GF-D8 (cell line): ENCODE data around the gene SUN2.

Source experiments
- DNase-seq: peaks from one replicate; lab custom pipeline; 2025; lab: John Stamatoyannopoulos, UW

SUN2 gene

DNA sequence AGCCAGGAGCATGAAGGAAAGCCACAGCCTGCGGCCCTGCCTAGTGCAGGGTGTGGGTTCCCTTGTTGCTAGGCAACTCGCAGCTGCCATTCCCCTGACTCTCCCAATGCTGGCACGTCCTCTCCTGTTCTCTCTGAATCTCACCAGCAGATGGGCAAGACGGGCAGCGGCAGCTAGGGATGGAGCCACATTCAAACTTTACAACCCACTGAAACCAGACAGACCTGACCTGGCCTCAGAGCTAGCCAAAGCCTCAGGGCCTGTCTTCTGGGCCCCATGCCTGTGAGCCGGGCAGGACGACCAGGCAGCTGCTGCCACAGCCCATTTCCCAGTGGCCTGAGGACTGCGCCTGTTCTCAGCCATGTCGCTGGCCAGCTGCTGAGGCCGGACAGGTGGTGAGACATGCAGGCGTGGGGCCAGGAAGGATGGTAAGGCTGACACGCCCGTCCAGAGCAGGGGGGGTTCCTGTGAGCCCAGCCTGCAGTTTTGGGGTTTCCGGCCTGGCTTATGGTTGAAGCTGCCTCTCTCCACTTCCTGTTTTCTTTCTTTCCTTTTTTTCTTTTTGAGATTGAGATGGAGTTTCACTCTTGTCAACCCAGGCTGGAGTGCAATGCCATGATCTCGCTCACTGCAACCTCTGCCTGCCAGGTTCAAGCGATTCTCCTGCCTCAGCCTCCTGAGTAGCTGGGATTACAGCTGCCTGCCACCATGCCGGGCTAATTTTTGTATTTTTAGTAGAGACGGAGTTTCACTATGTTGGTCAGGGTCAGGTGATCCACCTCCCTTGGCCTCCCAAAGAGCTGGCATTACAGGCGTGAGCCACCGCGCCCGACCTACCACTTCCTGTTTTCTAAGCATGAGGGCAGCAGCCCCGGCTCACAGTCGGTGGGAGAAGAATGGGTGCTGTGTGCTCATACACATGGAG lies 4.1 kb downstream of the SUN2 start:
- peak; percentile 54 for DNase-seq

DNA sequence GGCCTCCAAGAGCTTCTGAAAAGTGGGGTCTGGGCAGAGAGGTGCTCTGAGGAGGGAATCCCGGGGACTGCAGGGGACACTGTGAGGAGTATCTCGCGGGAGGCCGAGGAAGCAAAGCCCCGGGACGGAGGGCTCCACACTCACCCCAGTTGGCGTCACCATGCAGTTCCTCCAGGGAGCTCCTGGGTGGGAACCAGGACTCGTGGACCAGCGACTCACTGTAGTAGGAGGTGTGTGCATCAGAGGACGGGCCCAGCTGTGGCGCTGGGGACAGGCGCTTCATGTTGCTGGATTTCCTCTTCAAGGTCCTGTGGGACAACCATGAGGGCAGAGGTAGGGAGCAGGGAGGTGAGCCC lies 4.8 kb downstream of the SUN2 start:
- DNase-seq, result no peak

- DNase-seq, result no peak
Measured at GRCh38 chr22:38750638-38751037, 5.2 kb downstream of the SUN2 start.

- DNase-seq, result no peak
Measured at GRCh38 chr22:38750104-38750503, 5.7 kb downstream of the SUN2 start.

- DNase-seq, result no peak
Measured at GRCh38 chr22:38748487-38749136, 7.2 kb downstream of the SUN2 start.

DNA sequence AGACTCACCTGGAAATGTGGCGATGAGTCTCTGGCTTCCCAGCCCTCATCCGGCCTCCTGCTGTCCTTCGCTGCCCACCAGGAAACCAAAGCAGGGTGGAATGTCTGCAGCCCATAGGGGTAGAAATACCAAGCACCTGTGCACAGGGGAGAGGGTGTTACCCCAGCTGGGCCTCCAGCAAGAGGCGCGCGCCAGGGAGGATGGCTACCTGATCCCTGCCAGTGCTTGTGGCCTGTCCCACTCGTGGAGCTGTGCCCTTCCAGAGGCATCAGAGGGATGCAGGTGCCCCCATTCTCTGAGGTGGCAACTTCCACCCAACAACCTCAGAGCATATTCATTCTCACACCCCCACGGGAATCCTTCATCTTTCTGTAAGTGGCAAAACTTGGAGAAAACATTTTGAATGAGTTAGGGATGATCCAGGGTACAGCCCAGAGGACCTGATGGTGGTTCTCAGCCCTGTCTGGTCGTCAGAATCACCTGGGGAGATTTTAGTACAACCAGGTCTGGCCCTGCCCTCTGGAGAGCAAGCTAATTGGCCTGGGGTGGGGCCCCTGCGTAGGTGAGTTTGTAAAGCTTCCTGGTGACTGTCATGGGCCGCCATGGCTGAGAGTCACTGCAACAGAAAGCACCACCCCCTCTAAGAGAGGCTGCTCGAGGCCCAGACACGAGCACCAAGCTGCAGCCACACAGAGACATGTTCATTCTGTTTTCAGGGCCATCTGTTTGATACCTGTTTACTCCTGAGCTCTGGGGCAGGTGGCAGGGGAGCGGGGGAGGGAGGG lies 9.9 kb downstream of the SUN2 start:
- DNase-seq, result no peak

DNA sequence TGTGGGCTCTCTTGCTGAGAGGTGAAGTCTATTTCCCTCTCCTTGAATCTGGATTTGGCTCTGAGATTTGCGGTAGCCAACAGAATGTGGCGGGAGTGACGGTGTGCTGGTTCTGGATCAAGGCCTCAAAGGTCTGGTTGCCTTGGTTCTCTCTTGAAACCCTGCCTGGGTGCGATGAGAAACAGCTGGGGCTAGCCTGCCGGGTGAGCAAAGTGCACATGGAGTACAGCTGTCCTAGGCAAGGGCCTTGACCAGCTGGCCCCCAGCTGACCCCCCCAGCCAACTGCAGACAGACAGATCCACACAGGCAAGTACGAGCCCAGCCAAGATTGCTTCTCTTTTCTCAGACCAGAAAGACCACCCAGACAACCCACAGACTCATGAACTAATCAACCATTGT lies 10.8 kb downstream of the SUN2 start:
- no peak for DNase-seq

DNA sequence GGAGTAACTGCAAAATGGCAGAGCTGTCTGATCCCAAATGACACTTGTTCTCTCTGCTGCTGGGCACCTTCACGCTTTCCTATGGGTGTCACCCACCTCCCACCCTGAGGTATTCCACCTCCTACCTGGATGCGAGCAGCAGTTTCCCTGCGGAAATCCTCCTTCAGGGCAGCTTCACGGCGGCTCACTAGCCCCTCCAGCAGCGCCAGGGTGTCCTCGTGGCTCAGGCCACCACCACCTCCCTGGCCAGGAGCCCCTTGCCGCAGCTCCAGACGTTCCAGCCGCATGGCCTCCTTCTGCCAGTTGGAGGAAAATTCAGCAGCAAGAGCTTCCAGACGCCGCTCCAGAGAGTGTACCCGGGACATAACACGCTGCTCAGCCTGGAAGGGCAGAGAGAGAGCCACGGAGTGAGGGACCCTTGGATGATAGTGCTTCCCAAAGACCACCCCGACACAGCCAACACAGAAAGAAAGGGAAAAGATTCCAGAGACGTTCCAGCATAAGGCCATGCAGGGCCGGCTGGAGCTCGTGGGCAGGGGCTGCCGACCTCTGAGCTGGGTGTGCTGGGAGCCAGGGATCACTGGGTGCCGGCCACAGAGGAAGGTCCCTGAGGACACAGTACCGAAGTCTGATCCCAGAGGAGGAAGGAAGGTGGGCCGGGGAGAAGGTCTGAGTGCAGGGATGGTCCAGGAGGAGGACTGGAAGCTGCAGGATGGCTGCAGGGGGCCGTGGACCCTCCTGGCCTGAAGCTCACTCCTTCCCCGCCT lies 13.4 kb downstream of the SUN2 start:
- DNase-seq, result no peak

DNA sequence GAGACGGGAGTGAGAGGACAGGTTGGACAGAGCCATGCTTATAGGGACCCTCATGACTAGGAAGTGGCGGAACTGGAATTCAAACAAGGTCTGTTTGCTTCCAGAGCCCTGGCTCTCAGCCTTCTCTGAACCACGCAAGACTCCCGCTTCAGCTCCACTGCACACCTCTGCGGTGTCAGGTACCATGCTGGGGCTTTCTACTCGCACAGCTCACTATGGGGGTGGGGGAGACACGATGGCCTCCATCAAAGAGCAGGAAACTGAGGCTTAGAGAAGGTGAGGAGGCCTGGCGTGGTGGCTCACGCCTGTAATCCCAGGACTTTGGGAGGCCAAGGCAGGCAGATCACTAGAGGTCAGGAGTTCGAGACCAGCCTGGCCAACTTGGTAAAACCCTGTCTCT lies 14.2 kb downstream of the SUN2 start:
- no peak for DNase-seq

- no peak for DNase-seq
Measured at GRCh38 chr22:38741166-38741565, 14.6 kb downstream of the SUN2 start.

DNA sequence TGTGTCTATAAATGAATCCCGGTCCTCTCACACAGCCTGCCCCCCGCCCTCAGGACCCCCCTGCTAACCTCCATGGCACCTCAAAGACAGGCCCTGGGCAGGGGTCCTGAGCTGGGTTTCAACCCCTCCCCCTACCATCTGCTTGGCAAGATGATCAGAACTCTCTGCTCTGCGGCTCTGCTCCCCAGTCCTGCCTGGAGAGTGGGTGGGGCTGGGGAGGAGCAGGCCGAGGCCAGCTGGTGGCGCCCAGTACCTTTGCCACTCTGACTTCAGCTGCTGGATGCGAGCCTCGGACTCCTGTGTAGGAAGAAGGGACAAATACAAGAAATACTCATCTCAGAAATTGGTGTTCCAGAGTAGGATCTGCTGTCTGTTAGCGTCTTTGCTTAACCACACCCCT lies 15.0 kb downstream of the SUN2 start:
- no peak for DNase-seq

GRCh38 chr22:38740116-38740723 lies 15.6 kb downstream of the SUN2 start:
- DNase-seq, result no peak

DNA sequence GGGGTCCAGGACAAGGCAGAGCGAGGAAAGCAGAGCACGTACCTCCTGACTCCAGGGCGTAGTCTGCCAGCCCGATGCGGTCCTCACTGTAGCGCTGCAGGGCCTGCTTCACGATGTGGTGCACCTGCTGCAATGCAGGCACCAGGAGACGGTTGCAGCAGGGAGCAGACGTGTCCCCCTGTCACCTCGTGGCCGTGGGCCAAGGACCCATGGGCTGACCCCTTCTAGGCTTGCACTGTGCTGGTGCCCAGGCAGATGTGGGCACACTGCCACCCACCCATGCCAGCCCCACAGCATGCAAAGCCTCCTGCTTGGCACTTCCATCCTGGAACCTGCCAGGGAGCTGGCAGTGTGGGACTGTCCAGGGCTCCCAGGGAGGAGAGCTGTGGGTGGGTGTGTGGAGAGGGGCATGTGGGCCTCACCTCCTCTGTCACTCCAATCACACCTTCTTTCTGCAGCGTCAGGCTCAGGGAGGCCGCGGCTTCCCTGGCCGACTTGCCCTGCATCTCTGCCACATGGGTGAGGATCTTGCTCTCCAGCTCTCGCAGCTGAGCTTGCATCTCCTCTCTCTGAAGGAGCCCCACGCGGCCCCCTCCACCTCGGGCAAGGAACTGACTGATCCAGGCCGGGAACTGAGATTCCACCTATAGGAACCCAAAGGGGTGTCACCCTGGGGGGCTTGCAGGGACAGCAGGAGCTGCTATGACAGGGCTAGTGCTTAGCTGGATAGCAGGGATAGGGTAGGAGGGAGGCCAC lies 16.3 kb downstream of the SUN2 start:
- DNase-seq, result no peak

GRCh38 chr22:38738475-38739070 lies 17.2 kb downstream of the SUN2 start:
- DNase-seq, result no peak

- no peak for DNase-seq
Measured at GRCh38 chr22:38737302-38738060, 18.3 kb downstream of the SUN2 start.

GRCh38 chr22:38736257-38736570 lies 19.6 kb downstream of the SUN2 start:
- no peak for DNase-seq

DNA sequence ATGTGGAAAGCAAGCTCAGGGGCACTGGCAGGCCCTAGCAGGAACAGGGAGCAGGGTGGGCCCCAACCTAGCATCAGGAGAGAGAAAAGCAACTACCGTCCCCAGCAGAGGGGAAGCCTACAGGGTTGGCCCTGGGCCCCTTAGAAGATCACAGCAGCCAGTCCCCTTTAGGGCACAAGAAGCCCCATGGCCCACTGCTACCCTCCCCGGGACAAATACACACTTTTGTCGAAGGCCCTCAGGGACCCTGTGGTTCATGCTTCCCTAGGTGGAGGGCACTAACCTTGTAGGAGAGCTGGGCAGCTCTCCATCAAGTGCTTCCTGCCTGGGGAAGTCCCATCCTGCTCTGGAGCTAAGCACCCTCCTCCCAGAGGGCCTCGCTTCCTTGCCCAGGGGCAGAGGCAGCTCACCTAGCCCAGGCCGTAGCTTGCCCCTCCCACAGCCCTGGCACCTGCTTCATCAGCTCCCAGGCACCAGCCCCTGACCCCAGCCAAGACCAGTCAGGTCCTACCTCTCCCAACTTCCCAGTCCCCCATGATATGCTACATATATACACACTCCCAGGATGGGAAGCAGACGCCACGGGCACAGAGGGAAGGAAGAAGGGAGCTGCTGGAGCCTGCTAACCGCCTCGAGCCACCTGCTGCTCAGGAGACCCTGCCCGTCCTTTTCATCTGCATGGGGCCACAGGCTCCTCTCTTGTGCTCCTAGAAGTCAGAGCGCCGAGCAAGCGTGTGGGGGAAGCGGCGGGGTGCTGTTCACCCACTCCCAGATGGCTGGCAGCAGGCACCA lies 20.1 kb downstream of the SUN2 start:
- DNase-seq, result no peak

GRCh38 chr22:38735126-38735464 lies 20.7 kb downstream of the SUN2 start:
- no peak for DNase-seq

DNA sequence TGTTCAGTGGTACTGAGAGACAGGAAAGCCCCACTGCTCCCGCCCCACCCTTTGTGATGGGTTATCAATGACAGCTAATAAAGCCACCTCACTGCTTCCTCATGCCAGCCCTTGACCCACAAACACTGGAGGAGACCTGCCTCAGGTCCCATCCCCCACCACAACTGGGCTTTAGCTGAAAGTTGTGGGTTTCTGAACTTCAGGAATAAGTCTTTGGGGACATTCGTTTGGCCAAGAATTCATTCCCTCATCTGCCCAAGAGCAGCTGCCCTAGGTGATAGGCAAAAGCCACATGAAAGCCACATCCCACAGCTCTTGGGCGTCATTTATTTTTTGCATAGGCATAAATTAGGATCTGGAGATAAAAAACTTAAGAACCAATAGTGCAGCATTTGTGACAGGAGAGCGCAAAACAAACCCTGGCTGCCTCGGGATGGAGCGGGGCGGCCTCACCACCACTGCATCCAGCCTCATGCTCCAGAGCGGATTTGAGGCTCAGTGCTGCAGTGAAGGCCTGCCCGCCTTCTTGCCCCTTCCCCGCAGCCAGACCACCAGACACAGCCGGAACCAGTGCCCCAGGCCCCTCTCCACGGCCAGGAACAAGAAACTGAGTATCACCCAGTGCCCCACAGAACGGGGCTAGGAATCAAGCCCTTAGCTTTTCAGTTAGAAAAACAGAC lies 21.2 kb downstream of the SUN2 start:
- no peak for DNase-seq
